ENCODE results near the gene LLGL1.

Gene LLGL1

DNA sequence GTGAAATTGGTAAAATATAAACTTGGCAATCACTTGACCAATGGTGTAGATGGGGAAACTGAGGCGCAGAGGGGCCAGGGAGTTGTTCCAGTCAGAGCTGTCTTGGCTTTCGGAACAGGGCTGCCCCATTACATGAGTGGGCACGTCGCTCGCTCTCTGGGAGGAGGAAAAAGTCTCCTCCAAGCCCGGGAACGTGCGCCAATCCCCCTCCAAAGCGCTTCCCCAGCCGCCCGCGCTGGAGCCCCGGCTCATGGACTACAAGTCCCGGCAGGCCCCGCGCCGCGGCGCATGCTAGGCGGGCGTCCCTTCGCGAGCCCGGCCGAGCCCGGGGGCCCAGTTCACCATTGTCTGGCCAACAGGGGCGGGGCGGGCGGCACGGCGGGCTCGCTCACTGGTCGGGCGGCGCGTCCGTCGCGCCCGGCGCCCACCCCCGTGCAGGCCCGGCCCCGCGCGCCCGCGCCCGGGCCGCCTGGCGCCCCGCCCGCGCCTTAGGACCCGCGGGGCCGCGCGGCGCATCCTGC lies at the start of gene LLGL1:
TSS of gene LLGL1 (plus strand) at position 515 of the 521 bp plus-strand sequence. CDS start 48 bp downstream, outside the sequence.
- TF ChIP-seq OSR1 (CRISPR knock-in tag; IDR thresholded peaks at IDR 0.05) = no peak
- TF ChIP-seq, protein P1, sequence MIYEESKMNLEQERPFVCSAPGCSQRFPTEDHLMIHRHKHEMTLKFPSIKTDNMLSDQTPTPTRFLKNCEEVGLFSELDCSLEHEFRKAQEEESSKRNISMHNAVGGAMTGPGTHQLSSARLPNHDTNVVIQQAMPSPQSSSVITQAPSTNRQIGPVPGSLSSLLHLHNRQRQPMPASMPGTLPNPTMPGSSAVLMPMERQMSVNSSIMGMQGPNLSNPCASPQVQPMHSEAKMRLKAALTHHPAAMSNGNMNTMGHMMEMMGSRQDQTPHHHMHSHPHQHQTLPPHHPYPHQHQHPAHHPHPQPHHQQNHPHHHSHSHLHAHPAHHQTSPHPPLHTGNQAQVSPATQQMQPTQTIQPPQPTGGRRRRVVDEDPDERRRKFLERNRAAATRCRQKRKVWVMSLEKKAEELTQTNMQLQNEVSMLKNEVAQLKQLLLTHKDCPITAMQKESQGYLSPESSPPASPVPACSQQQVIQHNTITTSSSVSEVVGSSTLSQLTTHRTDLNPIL (CRISPR knock-in tag; IDR thresholded peaks at IDR 0.05; ENCODE audit: low read depth) = no peak
- no peak for TF ChIP-seq ZFP30 (CRISPR knock-in tag; IDR thresholded peaks at IDR 0.05)
- no peak for TF ChIP-seq ZNF8 (CRISPR knock-in tag; IDR thresholded peaks at IDR 0.05)
- TF ChIP-seq, protein P2, sequence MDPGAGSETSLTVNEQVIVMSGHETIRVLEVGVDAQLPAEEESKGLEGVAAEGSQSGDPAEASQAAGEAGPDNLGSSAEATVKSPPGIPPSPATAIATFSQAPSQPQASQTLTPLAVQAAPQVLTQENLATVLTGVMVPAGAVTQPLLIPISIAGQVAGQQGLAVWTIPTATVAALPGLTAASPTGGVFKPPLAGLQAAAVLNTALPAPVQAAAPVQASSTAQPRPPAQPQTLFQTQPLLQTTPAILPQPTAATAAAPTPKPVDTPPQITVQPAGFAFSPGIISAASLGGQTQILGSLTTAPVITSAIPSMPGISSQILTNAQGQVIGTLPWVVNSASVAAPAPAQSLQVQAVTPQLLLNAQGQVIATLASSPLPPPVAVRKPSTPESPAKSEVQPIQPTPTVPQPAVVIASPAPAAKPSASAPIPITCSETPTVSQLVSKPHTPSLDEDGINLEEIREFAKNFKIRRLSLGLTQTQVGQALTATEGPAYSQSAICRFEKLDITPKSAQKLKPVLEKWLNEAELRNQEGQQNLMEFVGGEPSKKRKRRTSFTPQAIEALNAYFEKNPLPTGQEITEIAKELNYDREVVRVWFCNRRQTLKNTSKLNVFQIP (CRISPR knock-in tag; IDR thresholded peaks at IDR 0.05; ENCODE audit: borderline replicate concordance, low read depth) = no peak
- no peak for TF ChIP-seq GLIS3 (CRISPR knock-in tag; IDR thresholded peaks at IDR 0.05)
- TF ChIP-seq, protein P3, sequence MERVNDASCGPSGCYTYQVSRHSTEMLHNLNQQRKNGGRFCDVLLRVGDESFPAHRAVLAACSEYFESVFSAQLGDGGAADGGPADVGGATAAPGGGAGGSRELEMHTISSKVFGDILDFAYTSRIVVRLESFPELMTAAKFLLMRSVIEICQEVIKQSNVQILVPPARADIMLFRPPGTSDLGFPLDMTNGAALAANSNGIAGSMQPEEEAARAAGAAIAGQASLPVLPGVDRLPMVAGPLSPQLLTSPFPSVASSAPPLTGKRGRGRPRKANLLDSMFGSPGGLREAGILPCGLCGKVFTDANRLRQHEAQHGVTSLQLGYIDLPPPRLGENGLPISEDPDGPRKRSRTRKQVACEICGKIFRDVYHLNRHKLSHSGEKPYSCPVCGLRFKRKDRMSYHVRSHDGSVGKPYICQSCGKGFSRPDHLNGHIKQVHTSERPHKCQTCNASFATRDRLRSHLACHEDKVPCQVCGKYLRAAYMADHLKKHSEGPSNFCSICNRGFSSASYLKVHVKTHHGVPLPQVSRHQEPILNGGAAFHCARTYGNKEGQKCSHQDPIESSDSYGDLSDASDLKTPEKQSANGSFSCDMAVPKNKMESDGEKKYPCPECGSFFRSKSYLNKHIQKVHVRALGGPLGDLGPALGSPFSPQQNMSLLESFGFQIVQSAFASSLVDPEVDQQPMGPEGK (CRISPR knock-in tag; IDR thresholded peaks at IDR 0.05; ENCODE audit: borderline replicate concordance) = no peak
- TF ChIP-seq, protein P4, sequence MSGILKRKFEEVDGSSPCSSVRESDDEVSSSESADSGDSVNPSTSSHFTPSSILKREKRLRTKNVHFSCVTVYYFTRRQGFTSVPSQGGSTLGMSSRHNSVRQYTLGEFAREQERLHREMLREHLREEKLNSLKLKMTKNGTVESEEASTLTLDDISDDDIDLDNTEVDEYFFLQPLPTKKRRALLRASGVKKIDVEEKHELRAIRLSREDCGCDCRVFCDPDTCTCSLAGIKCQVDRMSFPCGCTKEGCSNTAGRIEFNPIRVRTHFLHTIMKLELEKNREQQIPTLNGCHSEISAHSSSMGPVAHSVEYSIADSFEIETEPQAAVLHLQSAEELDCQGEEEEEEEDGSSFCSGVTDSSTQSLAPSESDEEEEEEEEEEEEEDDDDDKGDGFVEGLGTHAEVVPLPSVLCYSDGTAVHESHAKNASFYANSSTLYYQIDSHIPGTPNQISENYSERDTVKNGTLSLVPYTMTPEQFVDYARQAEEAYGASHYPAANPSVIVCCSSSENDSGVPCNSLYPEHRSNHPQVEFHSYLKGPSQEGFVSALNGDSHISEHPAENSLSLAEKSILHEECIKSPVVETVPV (CRISPR knock-in tag; IDR thresholded peaks at IDR 0.05) = no peak
- no peak for TF ChIP-seq ZC3H10 (CRISPR knock-in tag; IDR thresholded peaks at IDR 0.05)
- TF ChIP-seq PPARA (CRISPR knock-in tag; IDR thresholded peaks at IDR 0.05; ENCODE audit: borderline replicate concordance) = no peak
- TF ChIP-seq CSDC2 (CRISPR knock-in tag; IDR thresholded peaks at IDR 0.05) = no peak
- TF ChIP-seq, protein P5, sequence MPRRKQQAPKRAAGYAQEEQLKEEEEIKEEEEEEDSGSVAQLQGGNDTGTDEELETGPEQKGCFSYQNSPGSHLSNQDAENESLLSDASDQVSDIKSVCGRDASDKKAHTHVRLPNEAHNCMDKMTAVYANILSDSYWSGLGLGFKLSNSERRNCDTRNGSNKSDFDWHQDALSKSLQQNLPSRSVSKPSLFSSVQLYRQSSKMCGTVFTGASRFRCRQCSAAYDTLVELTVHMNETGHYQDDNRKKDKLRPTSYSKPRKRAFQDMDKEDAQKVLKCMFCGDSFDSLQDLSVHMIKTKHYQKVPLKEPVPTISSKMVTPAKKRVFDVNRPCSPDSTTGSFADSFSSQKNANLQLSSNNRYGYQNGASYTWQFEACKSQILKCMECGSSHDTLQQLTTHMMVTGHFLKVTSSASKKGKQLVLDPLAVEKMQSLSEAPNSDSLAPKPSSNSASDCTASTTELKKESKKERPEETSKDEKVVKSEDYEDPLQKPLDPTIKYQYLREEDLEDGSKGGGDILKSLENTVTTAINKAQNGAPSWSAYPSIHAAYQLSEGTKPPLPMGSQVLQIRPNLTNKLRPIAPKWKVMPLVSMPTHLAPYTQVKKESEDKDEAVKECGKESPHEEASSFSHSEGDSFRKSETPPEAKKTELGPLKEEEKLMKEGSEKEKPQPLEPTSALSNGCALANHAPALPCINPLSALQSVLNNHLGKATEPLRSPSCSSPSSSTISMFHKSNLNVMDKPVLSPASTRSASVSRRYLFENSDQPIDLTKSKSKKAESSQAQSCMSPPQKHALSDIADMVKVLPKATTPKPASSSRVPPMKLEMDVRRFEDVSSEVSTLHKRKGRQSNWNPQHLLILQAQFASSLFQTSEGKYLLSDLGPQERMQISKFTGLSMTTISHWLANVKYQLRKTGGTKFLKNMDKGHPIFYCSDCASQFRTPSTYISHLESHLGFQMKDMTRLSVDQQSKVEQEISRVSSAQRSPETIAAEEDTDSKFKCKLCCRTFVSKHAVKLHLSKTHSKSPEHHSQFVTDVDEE (CRISPR knock-in tag; IDR thresholded peaks at IDR 0.05) = no peak
- TF ChIP-seq ZNF565 (CRISPR knock-in tag; conservative IDR thresholded peaks at IDR 0.05; ENCODE audit: low read depth) = no peak
- TF ChIP-seq BACH2 (CRISPR knock-in tag; IDR thresholded peaks at IDR 0.05; ENCODE audit: borderline replicate concordance) = no peak
- no peak for TF ChIP-seq TCF4 (CRISPR knock-in tag; IDR thresholded peaks at IDR 0.05; ENCODE audit: borderline replicate concordance)
- TF ChIP-seq ZNF70 (CRISPR knock-in tag; IDR thresholded peaks at IDR 0.05) = no peak
- no peak for TF ChIP-seq ESRRG (CRISPR knock-in tag; IDR thresholded peaks at IDR 0.05)
- TF ChIP-seq ISL1 (CRISPR knock-in tag; IDR thresholded peaks at IDR 0.05) = no peak
- peak; percentile 97 for ATAC-seq

DNA sequence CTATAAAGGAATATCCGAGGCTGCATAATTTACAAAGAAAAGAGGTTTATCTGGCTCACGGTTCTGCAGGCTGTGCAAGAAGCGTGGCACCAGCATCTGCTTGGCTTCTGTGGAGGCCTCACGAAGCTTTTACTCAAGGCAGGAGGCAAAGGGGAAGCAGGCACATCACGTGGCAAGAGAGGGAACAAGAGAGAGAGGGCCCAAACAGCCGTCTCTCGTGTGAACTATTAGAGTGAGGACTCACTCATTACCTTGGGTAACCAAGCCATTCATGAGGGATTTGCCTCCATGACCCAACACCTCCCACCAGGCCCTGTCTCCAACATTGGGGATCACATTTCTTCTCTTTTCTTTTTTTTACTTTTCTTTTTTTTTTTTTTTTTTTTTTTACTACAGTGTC lies 49.3 kb upstream of the LLGL1 start:
- TF ChIP-seq, protein P3 (CRISPR knock-in tag; IDR thresholded peaks at IDR 0.05; ENCODE audit: borderline replicate concordance) = no peak
- TF ChIP-seq GLIS3 (CRISPR knock-in tag; IDR thresholded peaks at IDR 0.05) (no peak), TOX (CRISPR knock-in tag; IDR thresholded peaks at IDR 0.05; ENCODE audit: borderline replicate concordance) (no peak), ZNF70 (CRISPR knock-in tag; IDR thresholded peaks at IDR 0.05) (no peak), SNAI2 (CRISPR knock-in tag; IDR thresholded peaks at IDR 0.05) (no peak), ZFP3 (CRISPR knock-in tag; IDR thresholded peaks at IDR 0.05) (no peak), ZC3H10 (CRISPR knock-in tag; IDR thresholded peaks at IDR 0.05) (no peak), OSR1 (CRISPR knock-in tag; IDR thresholded peaks at IDR 0.05) (no peak), ESRRG (CRISPR knock-in tag; IDR thresholded peaks at IDR 0.05) (no peak), PPARA (CRISPR knock-in tag; IDR thresholded peaks at IDR 0.05; ENCODE audit: borderline replicate concordance) (no peak), ZNF565 (CRISPR knock-in tag; conservative IDR thresholded peaks at IDR 0.05; ENCODE audit: low read depth) (no peak), TCF4 (CRISPR knock-in tag; IDR thresholded peaks at IDR 0.05; ENCODE audit: borderline replicate concordance) (no peak), RARB (CRISPR knock-in tag; IDR thresholded peaks at IDR 0.05) (no peak), CSDC2 (CRISPR knock-in tag; IDR thresholded peaks at IDR 0.05) (no peak)
- TF ChIP-seq, protein P4 (CRISPR knock-in tag; IDR thresholded peaks at IDR 0.05) = no peak
- TF ChIP-seq, protein P2 (CRISPR knock-in tag; IDR thresholded peaks at IDR 0.05; ENCODE audit: borderline replicate concordance, low read depth) = no peak
- TF ChIP-seq, protein P1 (CRISPR knock-in tag; IDR thresholded peaks at IDR 0.05; ENCODE audit: low read depth) = no peak
- no peak for ATAC-seq
